Dermis blood vessel endothelial cell (primary cell): ENCODE data around the gene JDP2. TPM values are rescaled to one million over a fixed set of nuclear protein-coding genes. Genes with fewer than 3 reads are reported as not detected.

Source experiments
- DNase-seq: peaks from one replicate; pipeline ENCODE4 v3.0.0; 2010
- total RNA-seq: library from RNA; depleted of rRNA; stranded (reverse); fragments of >200 nt; gene quantifications from 2 replicates; pipeline ENCODE4 v1.2.3, GENCODE V29; 2014

JDP2 gene
- total RNA-seq, 1 donor from 2014 or later: 16.0 TPM

DNA sequence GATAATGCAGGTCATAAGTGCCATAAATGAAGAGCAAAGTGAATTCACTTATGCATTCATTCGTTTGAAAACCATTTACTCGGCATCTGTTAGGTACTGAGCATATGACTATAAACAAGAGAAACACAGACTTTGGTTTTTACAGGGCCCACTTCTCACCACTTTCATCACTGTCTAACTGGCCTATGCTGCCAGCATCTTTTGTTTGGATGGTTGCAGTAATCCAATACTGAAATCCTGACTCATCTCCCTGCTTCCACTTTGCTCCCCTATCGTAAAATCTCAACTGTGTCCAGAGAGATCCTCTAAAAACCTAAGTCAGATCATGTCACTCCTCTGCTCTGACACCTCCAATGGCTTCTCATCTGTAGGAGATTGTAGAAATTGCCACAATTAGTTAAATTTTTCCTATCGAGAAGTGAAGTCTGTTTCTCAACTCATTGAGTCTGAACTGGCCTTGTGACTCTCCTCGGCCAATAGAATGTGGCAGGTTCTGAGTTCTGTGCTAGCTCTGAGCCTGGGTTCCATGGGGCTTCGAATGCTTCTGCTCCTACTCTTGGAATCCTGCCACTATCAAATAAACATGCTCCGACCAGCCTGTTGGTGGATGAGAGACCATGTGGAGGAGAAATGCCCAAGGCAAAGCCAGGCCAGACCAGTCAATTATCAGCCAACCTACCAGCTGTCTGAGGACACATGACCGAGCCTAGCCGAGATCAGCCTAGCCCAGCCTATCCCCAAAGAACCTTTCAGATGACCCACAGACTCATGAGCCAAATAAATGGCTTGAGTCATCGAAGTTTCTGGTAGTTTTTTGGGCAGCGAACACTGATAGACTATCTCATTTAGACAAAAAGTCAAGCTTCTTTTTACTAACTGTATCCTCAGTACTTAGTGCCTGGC, 92.3 kb downstream of the JDP2 start:
- DNase-seq: no peak

DNA sequence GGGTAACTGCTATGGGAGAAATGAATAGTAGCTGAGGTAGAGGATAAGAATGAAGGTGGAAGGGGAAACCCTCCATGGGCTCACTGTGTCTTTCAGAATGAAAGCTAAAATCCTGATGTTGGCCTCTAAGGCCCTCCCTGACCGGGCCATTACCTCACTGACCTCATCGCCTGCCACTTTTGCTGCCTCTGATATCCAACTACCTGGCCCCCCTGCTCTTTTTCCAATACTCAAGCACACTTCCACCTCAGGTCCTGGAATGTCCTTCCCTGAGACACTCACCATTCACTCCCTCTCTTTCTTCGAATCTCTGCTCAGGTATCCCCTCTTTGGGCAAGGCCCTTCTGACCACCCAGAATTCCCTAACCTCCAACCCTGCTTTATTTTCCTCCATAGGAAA, 93.0 kb downstream of the JDP2 start:
- DNase-seq: no peak

DNA sequence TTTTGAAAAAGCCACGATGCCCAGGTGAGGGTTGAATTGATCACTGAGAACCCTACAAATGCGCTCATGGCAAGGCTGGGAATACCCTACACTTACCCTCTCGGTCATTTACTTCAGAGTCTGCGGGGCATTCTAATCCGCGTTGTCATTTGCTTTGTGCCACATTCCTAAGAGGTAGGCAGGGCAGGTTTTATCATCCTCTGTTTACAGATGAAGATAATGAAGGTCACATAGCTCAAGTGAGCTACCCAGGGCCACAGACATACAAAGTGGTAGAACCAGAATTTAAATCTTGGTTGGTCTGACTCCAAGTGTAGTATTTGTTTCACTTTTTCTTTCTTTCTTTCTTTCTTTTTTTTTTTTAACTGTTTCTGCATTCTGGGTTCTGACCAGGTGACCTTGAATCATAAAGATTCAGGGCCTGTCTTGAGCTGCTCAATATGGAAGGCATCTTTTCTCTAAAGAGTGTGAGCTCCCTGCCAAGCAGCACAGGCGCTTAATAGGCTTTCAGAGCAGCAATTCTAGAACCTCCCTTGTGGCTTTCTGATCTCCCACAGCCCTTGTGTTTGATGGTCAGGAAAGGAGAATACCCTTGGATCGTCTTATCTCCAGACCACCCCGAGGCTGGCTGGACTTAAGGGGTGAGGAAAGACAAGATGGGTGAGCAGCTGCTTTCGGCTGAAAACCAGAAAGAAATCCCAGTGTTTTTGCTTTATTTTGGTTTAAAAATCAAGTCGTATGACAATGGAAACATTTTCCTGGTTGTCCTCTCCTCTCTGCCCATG, 93.8 kb downstream of the JDP2 start:
- no peak for DNase-seq

DNA sequence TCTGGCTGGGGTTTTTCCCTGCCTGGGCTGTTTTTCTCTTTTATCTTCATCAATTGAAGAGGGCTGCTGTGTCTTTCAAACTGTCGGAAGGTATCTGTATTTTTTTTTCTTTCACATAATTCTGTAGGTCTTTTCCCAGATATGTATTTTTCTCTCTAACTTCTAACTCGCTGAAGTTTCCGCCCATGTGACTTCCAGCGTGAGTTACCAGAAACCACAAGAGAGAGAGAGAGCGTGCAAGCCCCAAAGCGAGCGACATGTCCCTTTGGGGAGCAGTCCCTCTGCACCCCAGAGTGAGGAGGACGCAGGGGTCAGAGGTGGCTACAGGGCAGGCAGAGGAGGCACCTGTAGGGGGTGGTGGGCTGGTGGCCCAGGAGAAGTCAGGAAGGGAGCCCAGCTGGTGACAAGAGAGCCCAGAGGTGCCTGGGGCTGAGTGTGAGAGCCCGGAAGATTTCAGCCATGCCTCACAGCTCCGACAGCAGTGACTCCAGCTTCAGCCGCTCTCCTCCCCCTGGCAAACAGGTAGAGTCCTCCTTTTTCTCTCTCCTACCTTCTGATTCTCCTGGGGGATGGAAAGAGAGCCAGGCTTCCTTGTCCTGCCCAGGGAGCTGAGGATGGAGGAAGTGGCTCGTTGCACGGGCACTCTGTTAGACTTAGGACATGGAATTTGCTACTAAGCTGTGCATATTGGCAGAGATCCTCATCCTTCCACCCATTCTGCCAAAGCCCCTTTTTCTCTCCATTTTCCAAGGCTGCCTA, 94.6 kb downstream of the JDP2 start, which contains the start of gene BATF:
Gene BATF (plus strand): TSS at position 246 of the 759 bp plus-strand sequence. CDS start 214 bp downstream, at position 460.
- no peak for DNase-seq

DNA sequence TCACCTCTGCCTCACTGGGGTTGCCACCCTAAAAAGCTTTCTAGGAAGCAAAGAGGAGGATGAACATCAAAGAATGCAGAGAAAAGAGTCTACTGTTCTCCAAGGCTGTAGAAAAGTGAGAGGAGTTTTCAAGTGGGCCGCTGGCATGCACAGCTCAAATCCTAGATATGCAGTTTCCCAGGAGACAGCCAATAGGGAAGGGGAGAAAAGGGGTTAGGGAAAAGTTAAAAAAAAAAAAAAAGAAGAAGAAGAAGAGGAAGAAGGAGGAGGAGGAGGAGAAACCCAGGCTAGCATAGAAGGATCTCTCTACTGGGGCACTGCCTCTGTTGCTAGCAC, 95.1 kb downstream of the JDP2 start:
- no peak for DNase-seq

Other genes with a start within 250 kb of the JDP2 start
- gene FOS, start 149.2 kb upstream of the JDP2 start, total RNA-seq: 8.2 and 127 TPM in 2 replicates
- 2.0 and 3.2 TPM in 2 replicates for gene BATF, start 94.4 kb downstream of the JDP2 start, total RNA-seq
- 10.6 and 15.8 TPM in 2 replicates for gene FLVCR2, start 150.6 kb downstream of the JDP2 start, total RNA-seq
- gene ERG28, start 232.9 kb downstream of the JDP2 start, total RNA-seq: 5.3 and 7.6 TPM in 2 replicates
- gene TTLL5, start 233.2 kb downstream of the JDP2 start, total RNA-seq: 36.9 and 41.7 TPM in 2 replicates